Measurements from ENCODE around the gene TMPRSS11F. TPM values are rescaled to one million over a fixed set of nuclear protein-coding genes. Genes with fewer than 3 reads are reported as not detected.

The TMPRSS11F gene
- not detected for total RNA-seq

GRCh38 chr4:68129793-68130192, at the start of gene TMPRSS11F:
TSS of gene TMPRSS11F (minus strand) at chr4:68129869. CDS start at chr4:68129820, 49 bp downstream.

Small RNA genes lying within 50 kb of the gene (small RNA-seq; reads per million reads assigned to genes)
- not detected for gene RNU6-95P (ENCODE audit: low replicate concordance)

Other genes starting within 250 kb of the TMPRSS11F start
- gene TMPRSS11D, start 245.9 kb downstream of the TMPRSS11F start, total RNA-seq = not detected
- gene TMPRSS11A, start 166.4 kb downstream of the TMPRSS11F start, total RNA-seq = not detected
- not detected for gene TMPRSS11B, start 115.8 kb upstream of the TMPRSS11F start, total RNA-seq
- 113 TPM for gene YTHDC1, start 220.2 kb upstream of the TMPRSS11F start, total RNA-seq